Motor neuron (in vitro differentiated cells): ENCODE measurements around the gene RASL10B. TPM values are rescaled to one million over a fixed set of nuclear protein-coding genes. Genes with fewer than 3 reads are reported as not detected.

ENCODE experiments used
- ATAC-seq, 8 experiments: fragments of 200-7000 bp; cut with Tn5 transposase; replicated peaks in 6 of 8; 2 replicates each; pipeline ENCODE4 v1.8.0; 2021; ENCODE audit warnings: mild to moderate bottlenecking in 8 of 8, moderate library complexity in 8 of 8
- H3K27ac ChIP-seq, 2 donors: fragments of 250-450 bp; sonication (Bioruptor Pico); 2 replicates each; pipeline ENCODE4 v1.9.0; 2021; ENCODE audit warnings: antibody characterized with exemption in 2 of 2, mild to moderate bottlenecking in 2 of 2, moderate library complexity in 1 of 2
- H3K4me1 ChIP-seq, 2 donors: fragments of 250-450 bp; sonication (Bioruptor Pico); replicated peaks in 1 of 2; 2 replicates each; pipeline ENCODE4 v1.6.1; 2021; ENCODE audit warnings: antibody characterized with exemption in 2 of 2, mild to moderate bottlenecking in 2 of 2, moderate library complexity in 1 of 2
- H3K4me3 ChIP-seq, 5 donors: fragments of 250-450 bp; sonication (Bioruptor Pico); 2 replicates each; pipeline ENCODE4 v1.9.0; 2021; ENCODE audit warnings: antibody characterized with exemption in 5 of 5, mild to moderate bottlenecking in 5 of 5, moderate library complexity in 4 of 5
- WGBS, 10 experiments: fragments of 450-650 bp; shearing (Covaris generic); methylation state at CpG; one replicate each; pipeline ENCODE4 v1.0.0; 2022; 5-methylcytosine and 5-hydroxymethylcytosine counted together
- in situ Hi-C, 9 experiments: fragments of 400-800 bp; cut with MboI; loops; one replicate each; pipeline ENCODE4 v1.15.0; 2021; ENCODE audit warnings: low sequenced_read_pairs in 9 of 9, low pct_unique_long_range_greater_than_20kb in 2 of 9; ENCODE audit not compliant: unreplicated experiment in 9 of 9
- total RNA-seq, 8 experiments: library from RNA; unstranded; fragments of 300-600 nt; gene quantifications; 2 replicates each; pipeline versions ENCODE4 v1.2.3 to v1.2.4, GENCODE V29; 2022

The RASL10B gene
- total RNA-seq, 8 experiments from 2014 or later = 0.61 to 33.6 (median 10.7) TPM

DNA sequence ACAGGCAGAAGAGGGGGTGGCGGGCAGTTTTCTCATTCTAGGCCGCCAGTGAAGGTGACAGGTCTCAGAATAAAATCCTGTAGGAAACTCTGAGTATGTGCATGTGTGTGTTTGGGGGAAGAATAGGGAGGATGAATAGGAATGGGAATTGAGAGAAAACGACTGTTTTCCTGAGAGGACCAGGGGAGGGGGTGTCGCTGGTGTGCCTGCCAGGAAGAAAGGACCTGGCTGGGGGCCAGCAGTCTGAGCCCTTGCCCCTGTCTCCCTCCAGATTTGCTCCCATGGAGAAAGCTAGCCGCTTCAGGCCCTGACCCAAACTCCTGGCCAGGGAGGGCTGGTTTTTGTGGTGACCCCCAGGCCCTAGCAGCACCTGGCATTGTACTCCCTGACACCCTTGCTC lies 43.6 kb downstream of the RASL10B start:
- peak in 5 of 8 experiments; percentile 20 to 34 (median 24) for ATAC-seq
- no peak overlapping the region for H3K4me3 ChIP-seq

DNA sequence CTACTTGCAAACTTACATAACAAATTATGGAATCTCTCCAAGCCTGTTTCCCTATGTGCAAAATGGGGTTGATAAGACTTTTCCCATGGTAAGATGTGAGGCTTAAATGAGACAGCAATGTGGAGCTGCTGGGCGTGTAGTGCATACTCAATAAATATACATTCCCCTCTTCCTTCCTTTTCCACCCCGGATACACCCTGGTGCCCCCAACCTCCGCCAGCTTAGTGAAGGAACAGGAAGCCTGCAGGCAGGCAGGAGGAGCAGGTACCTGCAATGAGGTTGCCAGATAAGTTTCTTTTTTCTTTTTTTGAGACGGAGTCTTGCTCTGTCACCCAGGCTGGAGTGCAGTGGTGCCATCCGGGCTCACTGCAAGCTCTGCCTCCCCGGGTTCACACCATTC lies 44.1 kb downstream of the RASL10B start:
- 33 to 100% (median 90%) methylated on average over 1 to 5 of the region's 6 CpGs; no CpG with 5 or more reads in 7 of the 10 experiments for WGBS, 10 experiments
- in situ Hi-C loops = no loop called here
- ATAC-seq = peak in 2 of 8 experiments; percentile 8 to 16
- Histone ChIP-seq H3K4me1 (peaks cover 9 to 32% of the 10 kb centered on the region in 2 donors), H3K27ac (no peak overlapping the region), H3K4me3 (no peak overlapping the region)

More for the DNA sequence above, 43.6 kb downstream of the RASL10B start:
- in situ Hi-C loops = no loop called here
- Histone ChIP-seq H3K27ac (no peak overlapping the region), H3K4me1 (peaks cover 9 to 32% of the 10 kb centered on the region in 2 donors)
- 42 to 80% (median 55%) methylated on average over 2 to 4 of the region's 5 CpGs; no CpG with 5 or more reads in 4 of the 10 experiments for WGBS, 10 experiments

DNA sequence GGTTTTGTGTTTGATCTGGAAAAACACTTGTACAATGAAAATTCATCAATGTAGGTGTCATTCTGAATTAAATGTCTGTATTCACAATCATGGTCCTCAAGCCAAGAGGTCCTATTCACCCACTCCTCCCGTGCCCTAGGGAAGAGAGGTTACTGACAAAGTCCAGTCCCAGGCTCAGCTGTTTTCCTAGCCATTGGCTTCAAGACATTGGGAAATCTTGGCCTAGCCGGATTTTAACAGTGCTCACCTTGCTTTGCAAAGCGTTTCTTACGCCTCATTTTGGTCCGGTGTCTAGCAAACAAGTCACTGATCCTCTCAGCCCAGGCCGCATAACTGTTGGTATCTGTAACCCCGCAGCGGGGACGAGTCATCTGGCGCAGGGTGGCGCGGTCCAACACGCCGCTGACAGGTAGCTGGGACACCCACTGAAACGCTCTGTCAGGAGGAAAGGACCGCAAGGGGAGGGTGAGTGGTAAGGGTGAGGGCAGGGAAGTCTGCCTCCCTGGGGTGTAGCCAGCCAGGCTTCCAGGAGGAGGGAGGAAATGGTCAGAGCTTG lies 47.3 kb downstream of the RASL10B start:
- no peak for ATAC-seq
- in situ Hi-C loops = no loop called here
- 65 to 100% (median 80%) methylated on average over 1 to 10 of the region's 16 CpGs; no CpG with 5 or more reads in 3 of the 10 experiments for WGBS, 10 experiments
- Histone ChIP-seq H3K4me1 (peaks cover 9 to 16% of the 10 kb centered on the region in 2 donors), H3K4me3 (no peak overlapping the region), H3K27ac (no peak overlapping the region)

DNA sequence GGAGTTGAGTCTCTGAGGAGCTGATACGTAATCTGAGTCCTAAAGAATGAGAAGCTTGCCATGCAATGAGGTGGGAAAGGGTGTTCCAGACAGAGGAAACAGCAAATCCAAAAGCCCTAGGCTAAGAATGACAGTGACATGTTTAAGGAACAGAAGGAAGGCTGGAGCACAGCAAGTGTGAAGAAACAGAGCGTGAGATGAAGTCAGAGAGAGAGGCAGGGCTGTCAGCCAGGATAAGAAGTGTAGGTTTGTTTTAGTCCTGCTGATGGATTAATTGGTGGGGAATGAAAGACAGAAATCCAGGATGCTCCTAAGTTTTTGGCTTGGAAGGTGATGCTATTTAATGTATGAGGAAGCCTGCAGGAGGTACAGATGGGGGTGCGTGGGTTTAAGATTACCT lies 49.5 kb downstream of the RASL10B start:
- Histone ChIP-seq H3K27ac (no peak overlapping the region), H3K4me3 (no peak overlapping the region), H3K4me1 (no peaks in the 10 kb centered on the region)
- ATAC-seq = no peak
- WGBS, 10 experiments = 17 to 100% (median 64%) methylated on average over 1 to 3 of the region's 3 CpGs
- in situ Hi-C loops = no loop called here

DNA sequence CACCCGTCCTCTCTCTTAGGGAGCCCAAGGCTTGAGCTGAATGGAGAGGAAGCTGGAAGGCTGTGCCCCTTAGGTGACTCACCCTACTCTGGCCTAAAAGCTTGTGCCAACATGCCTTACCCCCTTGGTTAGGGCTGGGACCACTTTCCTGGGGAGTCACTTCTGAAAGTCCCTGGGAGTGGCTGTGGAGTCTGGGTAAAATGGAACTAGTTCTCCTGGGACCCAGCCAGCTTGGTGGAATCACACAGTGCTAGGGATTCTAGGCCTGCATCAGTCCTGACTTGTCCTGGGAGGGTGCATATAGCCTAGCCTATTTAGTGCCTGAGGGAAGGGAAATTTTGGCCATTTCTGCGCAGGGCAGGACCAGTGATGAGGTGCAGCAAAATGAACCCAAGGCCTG lies 53.5 kb downstream of the RASL10B start:
- H3K4me3 ChIP-seq = no peak overlapping the region
- 71 to 75% methylated on average over 1 of the region's 2 CpGs; no CpG with 5 or more reads in 8 of the 10 experiments for WGBS, 10 experiments
- peak in 2 of 8 experiments; percentile 5 to 7 for ATAC-seq
- no peak overlapping the region for H3K27ac ChIP-seq
- H3K4me1 ChIP-seq = peaks cover 0 to 4% of the 10 kb centered on the region in 2 donors
- in situ Hi-C loops = no loop called here

DNA sequence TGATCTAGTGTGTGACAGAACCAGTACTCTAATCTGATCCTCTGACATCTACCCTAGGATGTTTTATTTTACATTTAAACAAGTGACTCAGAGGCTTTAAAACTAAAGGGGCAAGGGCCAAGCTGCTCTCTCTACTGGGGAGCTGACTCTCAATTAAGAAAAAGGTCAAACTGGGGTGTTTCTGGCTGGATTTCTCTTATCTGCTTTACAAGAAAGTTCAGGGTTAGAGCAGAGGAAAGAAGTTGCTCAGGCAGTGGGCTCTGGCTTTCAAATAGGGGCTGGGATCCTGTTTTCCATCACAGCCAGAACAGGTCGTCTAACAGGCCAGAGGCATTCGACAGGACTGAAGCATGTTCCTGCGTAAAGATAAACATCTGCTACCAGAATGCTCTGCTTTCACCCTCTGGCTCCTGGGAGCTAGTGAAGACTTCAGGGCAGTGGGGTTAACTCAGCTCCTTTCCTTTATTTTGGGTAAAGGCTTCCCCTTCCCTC lies 55.5 kb downstream of the RASL10B start:
- no peak for ATAC-seq
- no peak overlapping the region for H3K27ac ChIP-seq
- 0 to 46% (median 27%) methylated on average over 1 to 3 of the region's 3 CpGs; no CpG with 5 or more reads in 3 of the 10 experiments for WGBS, 10 experiments

DNA sequence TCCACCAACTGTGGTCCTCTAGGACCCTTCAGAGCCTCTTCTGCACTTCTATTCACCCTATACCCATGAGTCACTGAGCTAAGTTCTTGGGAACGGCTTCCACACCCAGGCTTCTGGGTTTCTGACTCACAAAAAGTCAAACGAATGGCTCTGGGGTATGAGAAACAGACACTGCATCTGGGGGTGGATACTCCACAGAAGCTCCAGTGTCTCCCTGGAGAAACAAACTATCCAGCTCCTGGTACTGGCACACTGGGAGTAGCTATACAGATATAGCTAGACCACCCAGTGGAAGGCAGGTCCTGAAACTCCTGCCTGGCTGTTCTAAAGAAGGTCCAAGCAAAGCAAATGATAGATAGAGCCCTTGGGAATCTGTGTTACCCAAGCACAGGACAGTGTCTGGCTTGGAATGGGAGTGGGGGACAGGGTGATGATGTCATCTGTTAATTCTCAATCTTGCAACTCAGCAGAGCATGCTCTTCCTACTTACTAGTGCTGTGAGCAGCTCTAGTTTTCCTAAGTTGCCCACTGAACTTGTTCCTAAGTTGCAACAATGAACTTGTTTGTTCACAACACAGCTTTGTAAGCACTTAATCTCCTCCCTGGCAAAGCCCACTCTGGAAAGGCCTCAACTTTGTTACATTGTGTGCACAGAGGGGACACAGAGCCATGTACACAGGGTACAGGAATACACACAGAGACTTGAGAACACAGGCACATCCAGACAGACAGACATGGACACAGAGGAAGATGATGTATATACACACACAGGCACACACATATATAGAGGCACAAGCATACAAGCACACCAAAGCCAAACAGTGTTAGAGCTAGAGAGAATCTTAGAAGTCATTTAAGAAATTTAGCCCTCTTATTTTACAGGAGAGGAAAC lies 57.3 kb downstream of the RASL10B start:
- WGBS, 10 experiments = 0 to 59% (median 37%) methylated on average over 1 to 2 of the region's 2 CpGs; no CpG with 5 or more reads in 4 of the 10 experiments
- in situ Hi-C loops = no loop called here
- Histone ChIP-seq H3K4me3 (no peak overlapping the region), H3K27ac (no peak overlapping the region), H3K4me1 (peaks cover 0 to 4% of the 10 kb centered on the region in 2 donors)
- ATAC-seq = peak; percentile 40 to 97 (median 93)

More for the DNA sequence above, 55.5 kb downstream of the RASL10B start:
- H3K4me1 ChIP-seq = peaks cover 0 to 4% of the 10 kb centered on the region in 2 donors
- H3K4me3 ChIP-seq = no peak overlapping the region
- in situ Hi-C loops = no loop called here

DNA sequence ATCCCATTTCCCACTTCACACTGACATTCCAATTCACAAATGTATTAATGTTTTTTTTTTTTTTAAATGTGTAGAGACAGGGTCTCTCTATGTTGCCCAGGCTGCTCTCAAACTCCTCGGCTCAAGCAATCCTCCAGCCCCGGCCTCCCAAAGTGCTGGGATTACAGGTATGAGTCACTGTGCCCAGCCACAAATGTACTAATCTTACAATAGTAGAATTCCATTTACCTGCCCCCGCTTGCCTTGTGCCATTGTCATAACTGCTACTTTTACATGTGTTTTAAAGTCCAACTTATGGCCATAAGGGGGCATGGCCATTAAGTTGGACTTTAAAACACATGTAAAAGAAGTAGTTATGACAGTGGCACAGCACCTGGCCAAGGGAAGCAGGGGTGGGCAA lies 59.4 kb downstream of the RASL10B start:
- Histone ChIP-seq H3K27ac (no peak overlapping the region), H3K4me3 (no peak overlapping the region), H3K4me1 (peaks cover 0 to 7% of the 10 kb centered on the region in 2 donors)
- no peak for ATAC-seq
- in situ Hi-C loops = no loop called here
- WGBS, 10 experiments = 84 to 100% (median 100%) methylated on average over 1 to 3 of the region's 3 CpGs; no CpG with 5 or more reads in 1 of the 10 experiments

DNA sequence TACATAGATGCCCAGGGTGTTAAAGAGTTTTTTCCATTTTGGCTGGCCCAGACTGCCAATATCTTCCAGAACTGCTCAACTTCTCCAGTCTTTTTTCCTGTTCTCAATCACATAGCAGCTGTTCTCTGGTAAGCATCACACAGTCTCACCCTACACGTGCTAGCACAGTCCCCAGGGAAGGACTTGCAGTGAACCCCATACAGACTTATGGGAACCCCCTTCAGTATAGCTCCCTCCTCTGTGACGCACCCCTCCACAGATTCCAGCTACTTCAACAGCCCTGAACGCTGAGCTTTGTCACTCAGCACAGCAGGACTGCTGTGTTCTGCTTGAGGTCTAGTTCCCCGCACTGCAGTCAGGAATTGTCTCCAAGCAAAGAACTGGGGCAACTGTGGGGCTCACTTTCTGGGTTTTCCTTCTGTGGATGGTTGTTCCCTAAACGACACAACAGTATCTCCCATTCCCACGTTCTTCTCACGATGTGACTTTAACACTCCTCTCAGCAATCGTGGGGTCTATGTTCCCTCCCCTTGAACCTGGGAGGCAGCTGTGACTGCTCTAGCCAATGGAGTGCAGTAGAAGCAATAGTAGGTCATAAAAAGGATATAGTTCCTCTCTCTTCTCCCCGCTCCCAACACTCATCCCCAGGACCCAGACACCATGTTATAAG lies 60.4 kb downstream of the RASL10B start:
- 0 to 53% (median 20%) methylated on average over 1 to 9 of the region's 9 CpGs; no CpG with 5 or more reads in 3 of the 10 experiments for WGBS, 10 experiments
- in situ Hi-C loops = no loop called here
- ATAC-seq = no peak
- Histone ChIP-seq H3K27ac (no peak overlapping the region), H3K4me1 (peaks cover 0 to 7% of the 10 kb centered on the region in 2 donors), H3K4me3 (no peak overlapping the region)

Other genes with a start within 250 kb of the RASL10B start
- under 1 TPM in 4 of 8 experiments, not detected in 4; 0.10 to 0.57 (median 0.19) TPM for gene SLFN12L, start 194.0 kb upstream of the RASL10B start, total RNA-seq
- gene SLFN14, start 170.8 kb upstream of the RASL10B start, total RNA-seq = under 1 TPM in 5 of 8 experiments, not detected in 3; 0.08 to 0.45 (median 0.10) TPM
- gene PEX12, start 153.1 kb upstream of the RASL10B start, total RNA-seq = 10 to 100 TPM in 2 of 8 experiments, 1 to 10 TPM in 6; 3.9 to 13.0 (median 6.8) TPM
- gene AP2B1, start 144.3 kb upstream of the RASL10B start, total RNA-seq = 100 to 1,000 TPM in 5 of 8 experiments, 10 to 100 TPM in 3; 63.8 to 204 (median 126) TPM
- gene GAS2L2, start 21.6 kb downstream of the RASL10B start, total RNA-seq = 1 to 10 TPM in 1 of 8 experiments, under 1 TPM in 5, not detected in 2; 0.08 to 1.8 (median 0.22) TPM
- under 1 TPM in 6 of 8 experiments, not detected in 2; 0.33 to 0.85 (median 0.63) TPM for gene C17orf50, start 29.2 kb downstream of the RASL10B start, total RNA-seq
- gene MMP28, start 64.0 kb downstream of the RASL10B start, total RNA-seq = 10 to 100 TPM in 1 of 8 experiments, 1 to 10 TPM in 1, under 1 TPM in 3, not detected in 3; 0.09 to 11.1 (median 0.32) TPM
- 100 to 1,000 TPM in 2 of 8 experiments, 10 to 100 TPM in 6; 40.6 to 190 (median 53.7) TPM for gene TAF15, start 77.8 kb downstream of the RASL10B start, total RNA-seq
- under 1 TPM in 5 of 8 experiments, not detected in 3; 0.08 to 0.18 (median 0.14) TPM for gene HEATR9, start 137.3 kb downstream of the RASL10B start, total RNA-seq
- gene CCL5, start 148.7 kb downstream of the RASL10B start, total RNA-seq = under 1 TPM in 3 of 8 experiments, not detected in 5; 0.47 to 0.97 (median 0.51) TPM
- gene RDM1, start 199.1 kb downstream of the RASL10B start, total RNA-seq = 1 to 10 TPM in 2 of 8 experiments, under 1 TPM in 5, not detected in 1; 0.21 to 3.7 (median 0.76) TPM
- gene LYZL6, start 212.1 kb downstream of the RASL10B start, total RNA-seq = under 1 TPM in 1 of 8 experiments, not detected in 7; 0.66 TPM
- under 1 TPM in 1 of 8 experiments, not detected in 7; 0.24 TPM for gene CCL16, start 249.9 kb downstream of the RASL10B start, total RNA-seq